ENCODE results near the gene SCARB1.

Gene SCARB1

DNA sequence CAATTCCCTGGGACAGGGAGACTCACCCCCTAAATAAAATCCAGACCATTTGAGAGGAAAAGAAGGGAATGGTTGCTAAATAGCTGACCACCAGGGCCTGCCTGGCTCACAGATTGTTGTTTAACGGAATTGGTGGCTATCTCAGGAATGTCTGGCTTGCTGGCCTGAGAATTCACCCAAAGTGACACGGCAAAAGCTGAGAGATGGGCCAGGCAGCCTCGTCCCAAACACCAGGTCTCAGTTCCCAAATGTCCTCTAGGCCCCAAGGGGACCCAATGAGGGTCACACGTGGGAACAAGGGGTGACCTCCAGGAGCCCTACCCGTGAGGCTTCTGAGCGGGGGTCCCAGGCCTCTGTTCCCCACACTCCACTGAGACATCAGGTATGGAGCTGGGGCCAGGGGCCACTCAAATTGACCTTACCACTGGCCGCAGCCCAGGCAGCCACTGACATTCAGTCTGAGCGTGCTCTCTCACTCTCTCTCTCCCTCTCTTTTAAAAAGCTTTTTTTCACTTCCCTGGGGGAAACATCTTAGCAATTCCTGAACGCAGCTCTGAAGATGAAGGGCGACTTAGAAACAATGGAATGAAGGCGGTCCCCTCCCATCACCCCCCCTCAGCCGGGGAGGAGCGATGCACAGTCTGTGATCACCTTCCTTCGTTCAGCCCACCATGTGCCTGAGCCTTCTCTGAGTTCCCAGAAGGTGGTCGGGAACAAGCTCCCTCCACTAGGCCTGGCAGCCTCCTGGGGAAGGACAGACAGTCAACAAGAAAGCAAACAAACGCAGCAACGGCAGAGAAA, 131.2 kb downstream of the SCARB1 start:
- no peak overlapping the region for H3K4me3 ChIP-seq (ENCODE audit: low read depth, low read length)
- TF ChIP-seq, protein P1, sequence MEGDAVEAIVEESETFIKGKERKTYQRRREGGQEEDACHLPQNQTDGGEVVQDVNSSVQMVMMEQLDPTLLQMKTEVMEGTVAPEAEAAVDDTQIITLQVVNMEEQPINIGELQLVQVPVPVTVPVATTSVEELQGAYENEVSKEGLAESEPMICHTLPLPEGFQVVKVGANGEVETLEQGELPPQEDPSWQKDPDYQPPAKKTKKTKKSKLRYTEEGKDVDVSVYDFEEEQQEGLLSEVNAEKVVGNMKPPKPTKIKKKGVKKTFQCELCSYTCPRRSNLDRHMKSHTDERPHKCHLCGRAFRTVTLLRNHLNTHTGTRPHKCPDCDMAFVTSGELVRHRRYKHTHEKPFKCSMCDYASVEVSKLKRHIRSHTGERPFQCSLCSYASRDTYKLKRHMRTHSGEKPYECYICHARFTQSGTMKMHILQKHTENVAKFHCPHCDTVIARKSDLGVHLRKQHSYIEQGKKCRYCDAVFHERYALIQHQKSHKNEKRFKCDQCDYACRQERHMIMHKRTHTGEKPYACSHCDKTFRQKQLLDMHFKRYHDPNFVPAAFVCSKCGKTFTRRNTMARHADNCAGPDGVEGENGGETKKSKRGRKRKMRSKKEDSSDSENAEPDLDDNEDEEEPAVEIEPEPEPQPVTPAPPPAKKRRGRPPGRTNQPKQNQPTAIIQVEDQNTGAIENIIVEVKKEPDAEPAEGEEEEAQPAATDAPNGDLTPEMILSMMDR (conservative IDR thresholded peaks at IDR 0.05; ENCODE audit: low read depth, low read length), result peak; percentile 3
- peak; percentile 75 for DNase-seq (ENCODE audit: low read depth)

DNA sequence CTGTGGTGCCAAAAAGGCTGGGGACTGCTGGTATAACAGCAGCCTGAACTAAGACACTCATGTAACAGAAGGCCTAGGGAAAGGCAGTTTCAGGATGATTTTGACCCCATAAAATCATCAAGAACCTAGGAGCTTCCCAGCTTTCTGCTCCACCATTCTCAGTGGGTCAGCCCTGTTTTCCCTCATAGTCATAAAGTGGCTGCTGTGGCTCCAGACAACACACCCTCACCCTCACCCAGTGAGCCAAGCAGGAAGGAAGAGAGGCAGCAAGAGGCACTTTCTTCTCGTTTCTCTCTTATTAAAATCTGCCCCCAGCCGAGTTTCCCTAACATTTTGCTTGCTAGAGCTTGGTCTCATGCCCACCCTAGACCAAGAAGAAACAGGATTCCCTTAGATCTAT, 131.8 kb downstream of the SCARB1 start:
- TF ChIP-seq, protein P1 (conservative IDR thresholded peaks at IDR 0.05; ENCODE audit: low read depth, low read length), result no peak
- H3K4me3 ChIP-seq (ENCODE audit: low read depth, low read length), result no peak overlapping the region
- DNase-seq (ENCODE audit: low read depth), result no peak

DNA sequence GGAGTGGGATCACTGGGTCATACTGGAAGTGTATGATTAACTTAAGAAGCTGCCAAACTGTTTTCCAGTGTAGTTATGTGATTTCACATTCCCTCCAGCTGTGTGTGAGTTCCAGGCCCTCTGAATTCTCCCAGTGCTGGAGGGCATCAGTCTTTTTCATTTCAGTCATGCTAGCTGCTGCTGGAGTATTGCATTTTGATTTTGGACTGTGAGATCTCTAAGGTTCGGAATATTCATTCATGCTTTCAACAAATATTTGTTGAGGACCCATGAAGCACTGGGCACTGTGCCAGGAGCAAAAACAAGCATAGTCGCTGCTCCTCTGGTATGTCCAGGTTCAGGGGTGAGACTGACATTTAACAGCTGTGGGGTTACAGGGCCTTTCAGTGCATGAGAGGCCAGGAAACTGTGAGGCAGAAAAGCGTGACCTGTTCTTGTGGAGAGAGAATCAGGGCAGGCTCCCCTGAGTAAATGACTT, 133.2 kb downstream of the SCARB1 start:
- TF ChIP-seq, protein P1 (conservative IDR thresholded peaks at IDR 0.05; ENCODE audit: low read depth, low read length), result no peak
- peak; percentile 94 for DNase-seq (ENCODE audit: low read depth)
- no peak overlapping the region for H3K4me3 ChIP-seq (ENCODE audit: low read depth, low read length)

DNA sequence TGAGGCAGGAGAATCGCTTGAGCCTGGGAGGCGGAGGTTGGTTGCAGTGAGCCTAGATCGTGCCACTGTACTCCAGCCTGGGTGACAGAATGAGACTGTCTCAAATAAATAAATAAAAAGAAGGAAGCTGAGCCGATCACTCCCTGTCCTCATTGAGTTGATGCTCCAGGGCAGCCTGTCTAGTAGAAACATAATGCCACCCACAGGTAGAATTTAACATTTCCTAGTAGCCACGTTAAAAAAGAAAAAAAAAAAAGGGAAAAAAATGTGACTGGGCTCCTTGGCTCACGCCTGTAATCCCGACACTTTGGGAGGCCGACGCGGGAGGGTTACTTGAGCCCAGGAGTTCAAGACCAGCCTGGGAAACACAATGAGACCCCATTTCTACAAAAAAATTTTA, 135.7 kb downstream of the SCARB1 start:
- TF ChIP-seq, protein P1 (conservative IDR thresholded peaks at IDR 0.05; ENCODE audit: low read depth, low read length), result peak; percentile 5
- no peak for DNase-seq (ENCODE audit: low read depth)
- no peak overlapping the region for H3K4me3 ChIP-seq (ENCODE audit: low read depth, low read length)

DNA sequence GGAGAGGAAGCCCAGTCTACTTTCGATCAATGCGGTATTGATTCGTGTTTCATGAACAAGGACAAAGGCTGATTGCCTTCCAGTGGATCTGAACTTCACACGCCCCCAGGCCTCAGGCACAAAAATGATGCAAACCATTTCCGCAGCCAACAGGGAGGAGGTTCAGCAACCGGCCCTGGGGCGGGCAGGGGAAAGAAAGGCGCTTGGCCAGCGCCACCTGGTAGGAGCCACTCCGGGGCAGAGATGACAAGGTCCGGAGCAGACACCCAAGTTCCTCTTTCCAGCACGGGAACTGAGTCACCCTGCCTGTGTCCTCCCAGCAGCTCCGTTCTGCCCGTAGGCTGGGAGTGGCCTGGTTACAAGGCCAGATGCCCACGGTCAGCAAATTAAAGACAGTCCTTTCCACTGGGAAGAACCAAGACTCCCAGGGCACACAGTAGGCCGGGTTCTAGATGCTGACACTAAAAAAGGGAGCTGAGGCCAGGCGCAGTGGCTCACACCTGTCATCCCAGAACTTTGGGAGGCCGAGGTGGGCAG, 136.3 kb downstream of the SCARB1 start:
- TF ChIP-seq, protein P1 (conservative IDR thresholded peaks at IDR 0.05; ENCODE audit: low read depth, low read length), result no peak
- DNase-seq (ENCODE audit: low read depth), result no peak
- H3K4me3 ChIP-seq (ENCODE audit: low read depth, low read length), result no peak overlapping the region
